Stimulated activated CD8-positive, alpha-beta memory T cell treated with anti-CD3 and anti-CD28 coated beads, Interleukin-12 subunit alpha, Interleukin-12 subunit beta, amount 100 ng/mL, for 1 hour (primary cell): ENCODE results near the gene WNT9A.
"Not testable (repeated sequence)": the region's sequence is repeated elsewhere in the genome, so short reads cannot be mapped to it uniquely, and the experiment has no call there.

Experiments
- DNase-seq: peaks from one replicate; pipeline ENCODE4 v3.0.0-alpha.2; 2020; ENCODE audit warnings: low read depth

The WNT9A gene

GRCh38 chr1:227886503-227886961 lies 61.2 kb downstream of the WNT9A start:
- no peak for DNase-seq

GRCh38 chr1:227885648-227886502 lies 61.9 kb downstream of the WNT9A start:
- no peak for DNase-seq

- no peak for DNase-seq
Observed at GRCh38 chr1:227885135-227885647, 62.5 kb downstream of the WNT9A start.

- no peak for DNase-seq
Observed at GRCh38 chr1:227884370-227885134, 63.2 kb downstream of the WNT9A start.

DNA sequence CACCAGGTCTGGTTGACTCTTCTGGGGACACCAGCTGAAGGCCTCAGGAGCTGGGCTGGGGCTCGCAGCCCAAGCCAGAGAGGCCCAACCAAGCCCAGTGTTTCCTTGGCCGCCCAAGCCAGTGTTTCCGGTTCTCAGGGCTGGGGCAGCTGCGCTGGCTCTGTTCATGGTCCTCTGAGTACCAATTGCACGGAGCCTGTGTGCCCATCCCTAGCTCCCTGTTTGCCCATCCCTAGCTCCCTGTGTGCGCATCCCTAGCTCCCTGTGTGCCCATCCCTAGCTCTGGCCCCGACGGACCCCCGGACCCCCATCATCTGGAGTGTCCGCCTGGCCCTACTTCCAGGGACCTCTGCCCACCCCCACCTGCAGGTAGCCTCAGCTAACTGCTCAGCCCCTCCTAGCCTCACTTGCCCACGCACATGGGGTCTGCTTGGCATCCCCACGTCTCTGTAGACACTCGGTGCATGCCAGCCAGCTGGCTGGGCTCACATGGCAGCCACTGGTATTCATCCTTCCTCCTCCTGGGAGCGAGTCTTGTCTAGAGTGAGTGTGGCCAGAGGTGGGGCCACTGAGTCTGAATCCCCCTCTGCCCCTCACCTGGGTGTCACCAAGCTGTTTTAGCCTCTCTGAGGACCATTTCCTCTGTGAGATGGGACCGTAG lies 64.0 kb downstream of the WNT9A start:
- no peak for DNase-seq

GRCh38 chr1:227883073-227883520 lies 64.6 kb downstream of the WNT9A start:
- no peak for DNase-seq

- no peak for DNase-seq
Observed at GRCh38 chr1:227880342-227880924, 67.3 kb downstream of the WNT9A start.

DNA sequence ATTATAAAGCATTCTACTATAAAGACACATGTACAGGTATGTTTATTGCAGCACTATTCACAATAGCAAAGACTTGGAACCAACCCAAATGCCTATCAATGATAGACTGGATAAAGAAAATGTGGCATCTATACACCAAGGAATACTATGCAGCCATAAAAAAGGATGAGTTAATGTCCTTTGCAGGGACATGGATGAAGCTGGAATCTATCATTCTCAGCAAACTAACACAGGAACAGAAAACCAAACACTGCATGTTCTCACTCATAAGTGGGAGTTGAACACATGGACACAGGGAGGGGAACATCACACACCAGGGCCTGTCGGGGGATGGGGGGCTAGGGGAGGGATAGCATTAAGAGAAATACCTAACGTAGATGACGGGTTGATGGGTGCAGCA lies 69.9 kb downstream of the WNT9A start:
- DNase-seq: not testable (repeated sequence)

- not testable (repeated sequence) for DNase-seq
Observed at GRCh38 chr1:227871892-227872291, 75.8 kb downstream of the WNT9A start.

- DNase-seq: no peak
Observed at GRCh38 chr1:227870366-227870765, 77.4 kb downstream of the WNT9A start.

GRCh38 chr1:227869851-227870305 lies 77.9 kb downstream of the WNT9A start:
- DNase-seq: no peak

- no peak for DNase-seq
Observed at GRCh38 chr1:227869279-227869842, 78.4 kb downstream of the WNT9A start.
